ENCODE data around the gene CHERP.
"Not testable (repeated sequence)": the region's sequence is repeated elsewhere in the genome, so short reads cannot be mapped to it uniquely, and the experiment has no call there.

The CHERP gene

DNA sequence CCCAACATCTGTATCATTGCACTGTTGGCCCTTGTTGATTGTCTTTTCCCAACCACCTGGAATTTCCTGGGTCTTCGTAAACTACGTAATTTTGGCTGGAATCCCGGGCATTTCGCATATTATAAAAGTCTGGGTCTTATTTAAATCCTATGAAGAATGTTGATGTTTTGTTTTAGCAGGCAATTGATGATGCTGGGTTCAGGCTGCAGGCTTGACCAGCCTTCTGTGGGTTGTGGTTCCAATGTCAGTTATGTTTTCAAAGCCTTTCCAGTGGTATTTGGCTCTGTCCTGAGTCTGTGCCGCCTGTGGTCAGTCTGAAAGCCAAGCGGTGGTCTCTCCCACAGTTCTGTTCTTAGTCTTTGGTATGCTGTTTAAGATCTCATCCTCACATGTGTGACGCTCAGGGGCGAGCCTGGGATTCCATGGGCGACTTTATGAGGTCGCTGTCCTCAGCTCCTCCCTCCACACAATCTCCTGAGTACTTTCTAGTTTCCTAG is 17.6 kb upstream of the CHERP start:
- no peak for DNase-seq
- Histone ChIP-seq H3K27me3 (ENCODE audit: insufficient read depth, low read depth, severe bottlenecking) (no peaks in the 10 kb centered on the region), H3K4me3 (ENCODE audit: low read depth, low read length) (no peak overlapping the region), H3K27ac (no peak overlapping the region), H3K9me3 (ENCODE audit: severe bottlenecking) (no peaks in the 10 kb centered on the region), H3K36me3 (peaks cover 60% of the 10 kb centered on the region)
- no peak for TF ChIP-seq CTCF (IDR thresholded peaks at IDR 0.05; ENCODE audit: low read depth, low read length)

GRCh38 chr19:16554776-16555175 is 12.5 kb upstream of the CHERP start:
- no peak for DNase-seq
- H3K36me3 ChIP-seq, result peaks cover 49% of the 10 kb centered on the region
- TF ChIP-seq CTCF (IDR thresholded peaks at IDR 0.05; ENCODE audit: low read depth, low read length), result no peak
- H3K27me3 ChIP-seq (ENCODE audit: insufficient read depth, low read depth, severe bottlenecking), result no peaks in the 10 kb centered on the region
- H3K4me3 ChIP-seq (ENCODE audit: low read depth, low read length), result no peak overlapping the region
- H3K27ac ChIP-seq, result no peak overlapping the region
- H3K9me3 ChIP-seq (ENCODE audit: severe bottlenecking), result no peaks in the 10 kb centered on the region

DNA sequence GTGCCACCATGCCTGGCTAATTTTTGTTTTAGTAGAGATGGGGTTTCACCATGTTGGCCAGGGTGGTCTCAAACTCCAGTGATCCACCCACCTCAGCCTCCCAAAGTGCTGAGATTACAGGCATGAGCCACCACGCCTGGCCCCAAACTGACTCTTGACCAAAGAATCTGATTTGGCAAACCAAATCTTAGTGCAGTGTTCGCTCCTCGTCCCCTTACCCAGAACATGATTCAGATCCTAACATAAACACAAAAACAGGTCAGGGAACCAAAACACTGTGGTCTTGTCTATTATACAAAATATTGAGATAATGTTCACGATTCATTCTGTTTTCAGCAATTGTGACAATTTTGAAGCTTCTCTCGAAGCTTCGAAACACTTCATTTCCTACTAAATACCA is 9.7 kb upstream of the CHERP start:
- H3K27ac ChIP-seq; H3K4me3 ChIP-seq (ENCODE audit: low read depth, low read length); DNase-seq; H3K9me3 ChIP-seq (ENCODE audit: severe bottlenecking); H3K27me3 ChIP-seq (ENCODE audit: insufficient read depth, low read depth, severe bottlenecking): not testable (repeated sequence)
- H3K36me3 ChIP-seq, result peaks cover 34% of the 10 kb centered on the region

DNA sequence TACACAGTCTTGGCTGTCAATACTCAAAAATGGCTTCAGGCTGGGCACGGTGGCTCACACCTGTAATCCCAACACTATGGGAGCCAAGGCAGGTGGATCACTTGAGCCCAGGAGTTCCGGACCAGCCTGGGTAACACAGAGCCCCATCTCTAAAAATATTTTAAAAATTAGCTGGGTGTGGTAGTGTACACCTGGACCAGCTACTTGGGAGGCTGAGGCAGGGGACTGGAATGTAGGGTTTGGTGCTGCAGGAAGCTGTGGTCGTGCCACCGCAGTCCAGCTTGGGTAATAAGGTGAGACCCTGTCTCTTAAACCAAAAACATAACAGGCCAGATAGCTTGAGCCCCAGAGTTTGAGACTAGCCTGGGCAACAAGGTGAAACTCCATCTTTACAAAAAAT is 6.7 kb upstream of the CHERP start:
- TF ChIP-seq CTCF (IDR thresholded peaks at IDR 0.05; ENCODE audit: low read depth, low read length), result no peak
- Histone ChIP-seq H3K9me3 (ENCODE audit: severe bottlenecking) (no peaks in the 10 kb centered on the region), H3K36me3 (peaks cover 21% of the 10 kb centered on the region), H3K4me3 (ENCODE audit: low read depth, low read length) (no peak overlapping the region), H3K27me3 (ENCODE audit: insufficient read depth, low read depth, severe bottlenecking) (no peaks in the 10 kb centered on the region), H3K27ac (peak overlapping the region; percentile 49)
- no peak for DNase-seq

- TF ChIP-seq CTCF (IDR thresholded peaks at IDR 0.05; ENCODE audit: low read depth, low read length), result no peak
- Histone ChIP-seq H3K27ac (no peak overlapping the region), H3K27me3 (ENCODE audit: insufficient read depth, low read depth, severe bottlenecking) (no peaks in the 10 kb centered on the region), H3K36me3 (peaks cover 28% of the 10 kb centered on the region), H3K4me3 (ENCODE audit: low read depth, low read length) (no peak overlapping the region), H3K9me3 (ENCODE audit: severe bottlenecking) (no peaks in the 10 kb centered on the region)
- no peak for DNase-seq
Observed at GRCh38 chr19:16544473-16545231, 2.4 kb upstream of the CHERP start.

- not testable (repeated sequence) for H3K4me3 ChIP-seq (ENCODE audit: low read depth, low read length); H3K9me3 ChIP-seq (ENCODE audit: severe bottlenecking); DNase-seq; H3K27me3 ChIP-seq (ENCODE audit: insufficient read depth, low read depth, severe bottlenecking); H3K27ac ChIP-seq
- H3K36me3 ChIP-seq, result peaks cover 34% of the 10 kb centered on the region
Observed at GRCh38 chr19:16543734-16544133, 1.5 kb upstream of the CHERP start.

Measured in WERI-Rb-1 (cell line).